ENCODE results near the gene CADM2. TPM values are rescaled to one million over a fixed set of nuclear protein-coding genes. Genes with fewer than 3 reads are reported as not detected.

CADM2 gene
- total RNA-seq, 4 donors from 2014 or later = 1.2 to 22.3 (median 2.4) TPM

- no peaks in the 10 kb centered on the region for H3K27me3 ChIP-seq
- H3K4me1 ChIP-seq = no peaks in the 10 kb centered on the region
- H3K4me3 ChIP-seq = no peak overlapping the region
- TF ChIP-seq CTCF (IDR thresholded peaks at IDR 0.05) = no peak
- TF ChIP-seq POLR2A (IDR thresholded peaks at IDR 0.05) = no peak
- H3K27ac ChIP-seq = no peak overlapping the region
- no peaks in the 10 kb centered on the region for H3K9me3 ChIP-seq
- H3K36me3 ChIP-seq = no peaks in the 10 kb centered on the region
- DNase-seq = no peak
Measured at GRCh38 chr3:85208650-85209049, 249.9 kb downstream of the CADM2 start.

- Histone ChIP-seq H3K9me3 (peaks cover 0 to 2% (median 0%) of the 10 kb centered on the region in 4 donors), H3K27me3 (no peaks in the 10 kb centered on the region), H3K36me3 (no peaks in the 10 kb centered on the region), H3K4me1 (no peaks in the 10 kb centered on the region), H3K27ac (no peak overlapping the region), H3K4me3 (no peak overlapping the region)
- DNase-seq = no peak
- TF ChIP-seq CTCF (IDR thresholded peaks at IDR 0.05) (no peak), POLR2A (IDR thresholded peaks at IDR 0.05) (no peak)
Measured at GRCh38 chr3:85210540-85210939, 251.8 kb downstream of the CADM2 start.

GRCh38 chr3:85228966-85229365 lies 270.2 kb downstream of the CADM2 start:
- no peak overlapping the region for H3K27ac ChIP-seq
- H3K4me3 ChIP-seq = no peak overlapping the region
- TF ChIP-seq POLR2A (IDR thresholded peaks at IDR 0.05) (no peak), CTCF (IDR thresholded peaks at IDR 0.05) (no peak)
- H3K9me3 ChIP-seq = no peaks in the 10 kb centered on the region
- no peaks in the 10 kb centered on the region for H3K4me1 ChIP-seq
- H3K27me3 ChIP-seq = no peaks in the 10 kb centered on the region
- DNase-seq = peak in 1 of 3 donors; percentile 28
- H3K36me3 ChIP-seq = no peaks in the 10 kb centered on the region

- no peaks in the 10 kb centered on the region for H3K27me3 ChIP-seq
- no peak overlapping the region for H3K4me3 ChIP-seq
- H3K9me3 ChIP-seq = no peaks in the 10 kb centered on the region
- DNase-seq = no peak
- no peak overlapping the region for H3K27ac ChIP-seq
- no peaks in the 10 kb centered on the region for H3K36me3 ChIP-seq
- no peak for TF ChIP-seq CTCF (IDR thresholded peaks at IDR 0.05)
- TF ChIP-seq POLR2A (IDR thresholded peaks at IDR 0.05) = no peak
- H3K4me1 ChIP-seq = no peaks in the 10 kb centered on the region
Measured at GRCh38 chr3:85244091-85244490, 285.3 kb downstream of the CADM2 start.

- no peaks in the 10 kb centered on the region for H3K27me3 ChIP-seq
- TF ChIP-seq CTCF (IDR thresholded peaks at IDR 0.05) (no peak), POLR2A (IDR thresholded peaks at IDR 0.05) (no peak)
- no peaks in the 10 kb centered on the region for H3K4me1 ChIP-seq
Measured at GRCh38 chr3:85244519-85244918, 285.7 kb downstream of the CADM2 start.

GRCh38 chr3:85251766-85252165 lies 293.0 kb downstream of the CADM2 start:
- DNase-seq = no peak
- TF ChIP-seq CTCF (IDR thresholded peaks at IDR 0.05) (no peak), POLR2A (IDR thresholded peaks at IDR 0.05) (no peak)
- Histone ChIP-seq H3K27ac (no peak overlapping the region), H3K4me3 (no peak overlapping the region), H3K9me3 (no peaks in the 10 kb centered on the region), H3K36me3 (no peaks in the 10 kb centered on the region), H3K27me3 (no peaks in the 10 kb centered on the region), H3K4me1 (no peaks in the 10 kb centered on the region)

More at GRCh38 chr3:85244519-85244918, 285.7 kb downstream of the CADM2 start:
- no peaks in the 10 kb centered on the region for H3K36me3 ChIP-seq
- no peak overlapping the region for H3K27ac ChIP-seq
- H3K4me3 ChIP-seq = no peak overlapping the region
- H3K9me3 ChIP-seq = no peaks in the 10 kb centered on the region
- no peak for DNase-seq
